H9 (cell line): ENCODE data around the gene ZNF784. TPM values are rescaled to one million over a fixed set of nuclear protein-coding genes. Genes with fewer than 3 reads are reported as not detected.

Experiments
- DNase-seq: peaks from one replicate; pipeline ENCODE4 v3.0.0-alpha.2; 2017
- H2AFZ ChIP-seq: one replicate; pipeline ENCODE4 v1.6.1; 2013; ENCODE audit warnings: mild to moderate bottlenecking, low read length, control low read depth, moderate library complexity
- H2AK5ac ChIP-seq: 2 replicates; pipeline ENCODE4 v1.6.1; 2013; ENCODE audit warnings: low read length, control low read depth, mixed read lengths; ENCODE audit not compliant: insufficient read length
- H2BK120ac ChIP-seq: one replicate; pipeline ENCODE4 v1.6.1; 2013; ENCODE audit warnings: low read depth, mild to moderate bottlenecking, low read length, control low read depth, inconsistent platforms; ENCODE audit not compliant: poor library complexity, severe bottlenecking
- H2BK12ac ChIP-seq: 2 replicates; pipeline ENCODE4 v1.6.1; 2013; ENCODE audit warnings: low read length, control low read depth, mixed read lengths, low read depth; ENCODE audit not compliant: insufficient read length
- H2BK15ac ChIP-seq: 2 replicates; pipeline ENCODE4 v1.6.1; 2013; ENCODE audit warnings: low read depth, low read length, control low read depth
- H2BK20ac ChIP-seq: one replicate; pipeline ENCODE4 v1.6.1; 2013; ENCODE audit warnings: low read depth, mild to moderate bottlenecking, low read length, control low read depth, inconsistent platforms; ENCODE audit not compliant: poor library complexity, severe bottlenecking
- H2BK5ac ChIP-seq: 2 replicates; pipeline ENCODE4 v1.6.1; 2013; ENCODE audit warnings: low read length, control low read depth, mixed read lengths; ENCODE audit not compliant: insufficient read length
- H3K14ac ChIP-seq: 2 replicates; pipeline ENCODE4 v1.6.1; 2013; ENCODE audit warnings: low read length, control low read depth; ENCODE audit not compliant: insufficient read depth
- H3K18ac ChIP-seq: 2 replicates; pipeline ENCODE4 v1.6.1; 2013; ENCODE audit warnings: low read depth, mild to moderate bottlenecking, mixed read lengths, low read length, control low read depth; ENCODE audit not compliant: insufficient read length
- H3K23ac ChIP-seq: 2 replicates; pipeline ENCODE4 v1.6.1; 2013; ENCODE audit warnings: low read length, control low read depth, mixed read lengths, low read depth; ENCODE audit not compliant: insufficient read length
- H3K23me2 ChIP-seq: 2 replicates; pipeline ENCODE4 v1.6.1; 2013; ENCODE audit warnings: low read depth, mild to moderate bottlenecking, mixed read lengths, low read length, control low read depth; ENCODE audit not compliant: insufficient read length, poor library complexity, severe bottlenecking
- H3K27ac ChIP-seq: 2 replicates; pipeline ENCODE4 v1.5.1; 2013; ENCODE audit warnings: low read length, control low read depth, mixed read lengths, low read depth; ENCODE audit not compliant: insufficient read length
- H3K27me3 ChIP-seq: 2 replicates; pipeline ENCODE4 v1.6.1; 2013; ENCODE audit warnings: low read length, control low read depth, inconsistent platforms; ENCODE audit not compliant: insufficient read depth
- H3K4ac ChIP-seq: 2 replicates; pipeline ENCODE4 v1.6.1; 2013; ENCODE audit warnings: low read depth, mild to moderate bottlenecking, control low read depth, inconsistent platforms, low read length, moderate library complexity
- H3K4me1 ChIP-seq: 2 replicates; pipeline ENCODE4 v1.6.1; 2013; ENCODE audit warnings: low read length, control low read depth, inconsistent platforms; ENCODE audit not compliant: insufficient read depth
- H3K4me2 ChIP-seq: 2 replicates; pipeline ENCODE4 v1.6.1; 2013; ENCODE audit warnings: low read length, control low read depth, mixed read lengths; ENCODE audit not compliant: insufficient read length, insufficient read depth
- H3K56ac ChIP-seq: 2 replicates; pipeline ENCODE4 v1.6.1; 2013; ENCODE audit warnings: low read depth, mild to moderate bottlenecking, mixed read lengths, low read length, control low read depth; ENCODE audit not compliant: insufficient read length
- H3K79me1 ChIP-seq: 2 replicates; pipeline ENCODE4 v1.6.1; 2013; ENCODE audit warnings: low read depth, mild to moderate bottlenecking, moderate library complexity, low read length, control low read depth, inconsistent platforms; ENCODE audit not compliant: insufficient read depth, poor library complexity, severe bottlenecking
- H3K79me2 ChIP-seq: 2 replicates; pipeline ENCODE4 v1.6.1; 2013; ENCODE audit warnings: low read length, control low read depth, inconsistent platforms; ENCODE audit not compliant: insufficient read depth
- H3K9ac ChIP-seq: 2 replicates; pipeline ENCODE4 v1.6.1; 2013; ENCODE audit warnings: low read length, control low read depth, mixed read lengths; ENCODE audit not compliant: insufficient read length; ENCODE audit errors: extremely low read depth
- H3K9me3 ChIP-seq: one replicate; pipeline ENCODE4 v1.6.1; 2013; ENCODE audit warnings: low read depth, low read length, inconsistent platforms; ENCODE audit not compliant: control insufficient read depth
- H3T11ph ChIP-seq: one replicate; pipeline ENCODE4 v1.6.1; 2013; ENCODE audit warnings: mild to moderate bottlenecking, low read length, control low read depth, inconsistent platforms
- H4K20me1 ChIP-seq: one replicate; pipeline ENCODE4 v1.6.1; 2013; ENCODE audit not compliant: control insufficient read depth, insufficient read length, insufficient read depth
- H4K5ac ChIP-seq: 2 replicates; pipeline ENCODE4 v1.6.1; 2013; ENCODE audit warnings: low read depth, mild to moderate bottlenecking, mixed read lengths, low read length, control low read depth; ENCODE audit not compliant: insufficient read length
- H4K8ac ChIP-seq: replicated peaks from 2 replicates; pipeline ENCODE4 v1.6.1; 2013; ENCODE audit warnings: low read length, control low read depth, mixed read lengths, low read depth; ENCODE audit not compliant: insufficient read length
- H4K91ac ChIP-seq: 2 replicates; pipeline ENCODE4 v1.6.1; 2013; ENCODE audit warnings: low read depth, mild to moderate bottlenecking, moderate library complexity, mixed read lengths, low read length, control low read depth; ENCODE audit not compliant: insufficient read length
- H3K27ac Mint-ChIP-seq, 3 experiments: 2 replicates in 2 of 3; 3 replicates in 1 of 3; pipeline ENCODE4 v1.8.0; 2020 to 2021; ENCODE audit warnings: mixed read lengths in 3 of 3, mild to moderate bottlenecking in 1 of 3, moderate library complexity in 1 of 3
- H3K27me3 Mint-ChIP-seq: 2 replicates; pipeline ENCODE4 v1.8.0; 2021; ENCODE audit warnings: low read depth, mild to moderate bottlenecking, moderate library complexity, mixed read lengths
- H3K36me3 Mint-ChIP-seq, 3 experiments: 2 replicates in 2 of 3; 3 replicates in 1 of 3; pipeline ENCODE4 v1.8.0; 2020 to 2021; ENCODE audit warnings: low read depth in 3 of 3, mixed read lengths in 3 of 3; ENCODE audit not compliant: insufficient read depth in 1 of 3
- H3K4me1 Mint-ChIP-seq, 2 experiments: 2 replicates each; pipeline ENCODE4 v1.8.0; 2020; ENCODE audit warnings: mixed read lengths in 2 of 2
- H3K4me3 Mint-ChIP-seq, 2 experiments: 2 replicates in 1 of 2; 3 replicates in 1 of 2; pipeline ENCODE4 v1.8.0; 2020 to 2021; ENCODE audit warnings: mild to moderate bottlenecking in 2 of 2, mixed read lengths in 2 of 2, moderate library complexity in 1 of 2
- H3K9me3 Mint-ChIP-seq, 2 experiments: 2 replicates in 1 of 2; 3 replicates in 1 of 2; pipeline ENCODE4 v1.8.0; 2020; ENCODE audit warnings: mild to moderate bottlenecking in 2 of 2, mixed read lengths in 2 of 2, moderate library complexity in 1 of 2
- CTCF ChIP-seq: fragments of 200-600 bp; sonication (generic); conservative IDR thresholded peaks from 3 replicates; pipeline ENCODE4 v1.8.0; 2021; ENCODE audit warnings: antibody characterized with exemption, mild to moderate bottlenecking
- WGBS: extraction: QIAGEN DNeasy Blood & Tissue Kit; methylation state at CpG from one replicate; pipeline ENCODE4 v1.1.7; 2013; ENCODE audit warnings: missing lambda C conversion rate, low lambda C conversion rate, mixed read lengths; ENCODE audit not compliant: insufficient read length; ENCODE audit errors: extremely low coverage; 5-methylcytosine and 5-hydroxymethylcytosine counted together
- total RNA-seq: library from RNA; stranded (reverse); gene quantifications from 2 replicates; pipeline ENCODE4 v1.2.1, GENCODE V29; 2021

ZNF784 gene
- total RNA-seq, 1 experiment from 2014 or later, result 10.7 TPM

- no peaks in the 10 kb centered on the region; a peak in 1 of 5 replicates for H3K9me3 Mint-ChIP-seq
- no peak overlapping the region for H3K23ac ChIP-seq
- no peak overlapping the region for H2BK15ac ChIP-seq
- H3K36me3 Mint-ChIP-seq, result peaks cover 18 to 41% (median 40%) of the 10 kb centered on the region in 3 experiments
- H2BK12ac ChIP-seq, result no peak overlapping the region
- H4K20me1 ChIP-seq, result no peaks in the 10 kb centered on the region
- H3K79me2 ChIP-seq, result 0 out of 2 replicates have a peak, but pooled peaks cover 1% of the 10 kb centered on the region
- H3K4me3 Mint-ChIP-seq, result no peak overlapping the region
- no peak overlapping the region for H3T11ph ChIP-seq
- H2AK5ac ChIP-seq, result no peak overlapping the region
- no peak overlapping the region for H2BK120ac ChIP-seq
- no peak overlapping the region for H2BK20ac ChIP-seq
- H3K9me3 ChIP-seq, result no peaks in the 10 kb centered on the region
- no peaks in the 10 kb centered on the region for H3K23me2 ChIP-seq
- no peak overlapping the region for H3K4ac ChIP-seq
- H3K4me2 ChIP-seq, result no peak overlapping the region
- no peak overlapping the region for H4K8ac ChIP-seq
- H4K5ac ChIP-seq, result no peak overlapping the region
- no peak overlapping the region for H3K27ac ChIP-seq
- H3K27me3 Mint-ChIP-seq, result peaks cover 2% of the 10 kb centered on the region
- H3K9ac ChIP-seq, result no peak overlapping the region
- H2BK5ac ChIP-seq, result no peak overlapping the region
- no peak overlapping the region for H2AFZ ChIP-seq
- no peak for TF ChIP-seq CTCF
- no peak overlapping the region for H3K18ac ChIP-seq
- DNase-seq, result no peak
- H3K27me3 ChIP-seq, result no peaks in the 10 kb centered on the region
- H3K56ac ChIP-seq, result no peak overlapping the region
- H4K91ac ChIP-seq, result no peak overlapping the region
- H3K79me1 ChIP-seq, result no peaks in the 10 kb centered on the region
- H3K27ac Mint-ChIP-seq, result no peak overlapping the region
- peaks cover 0 to 2% of the 10 kb centered on the region in 2 experiments; a peak in 1 of 4 replicates for H3K4me1 Mint-ChIP-seq
- H3K4me1 ChIP-seq, result no peaks in the 10 kb centered on the region
- H3K14ac ChIP-seq, result no peak overlapping the region
- no CpG with 5 or more reads among the region's 88 CpGs for WGBS
Measured at GRCh38 chr19:55615543-55616394, 8.6 kb downstream of the ZNF784 start.
